KG1 (cell line): ENCODE measurements around the gene RPL10A.
"Not testable (repeated sequence)": the region's sequence is repeated elsewhere in the genome, so short reads cannot be mapped to it uniquely, and the experiment has no call there.

ENCODE experiments used
- DNase-seq: peaks from one replicate; lab custom pipeline; 2025; lab: John Stamatoyannopoulos, UW

RPL10A gene

DNA sequence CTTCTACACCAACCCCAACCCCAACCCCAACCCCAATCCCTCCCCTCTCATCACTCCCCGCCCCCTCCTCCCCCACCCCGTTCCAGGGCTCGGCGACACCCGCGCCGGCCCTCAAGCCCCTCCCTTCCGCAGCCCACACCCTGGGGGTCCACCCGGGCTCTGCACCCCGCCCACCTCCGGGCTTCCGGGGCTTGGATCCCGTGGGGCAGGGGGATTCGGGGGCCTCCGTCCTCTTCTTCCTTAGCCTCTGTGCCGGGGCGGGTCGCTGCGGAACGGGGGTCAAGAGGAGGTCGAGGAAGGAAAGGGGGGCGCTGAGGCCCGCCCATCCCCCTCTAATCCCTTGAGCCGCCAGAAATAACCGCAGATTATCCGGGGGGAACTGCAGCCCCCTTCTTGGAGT, 43.8 kb downstream of the RPL10A start:
- DNase-seq, result no peak

DNA sequence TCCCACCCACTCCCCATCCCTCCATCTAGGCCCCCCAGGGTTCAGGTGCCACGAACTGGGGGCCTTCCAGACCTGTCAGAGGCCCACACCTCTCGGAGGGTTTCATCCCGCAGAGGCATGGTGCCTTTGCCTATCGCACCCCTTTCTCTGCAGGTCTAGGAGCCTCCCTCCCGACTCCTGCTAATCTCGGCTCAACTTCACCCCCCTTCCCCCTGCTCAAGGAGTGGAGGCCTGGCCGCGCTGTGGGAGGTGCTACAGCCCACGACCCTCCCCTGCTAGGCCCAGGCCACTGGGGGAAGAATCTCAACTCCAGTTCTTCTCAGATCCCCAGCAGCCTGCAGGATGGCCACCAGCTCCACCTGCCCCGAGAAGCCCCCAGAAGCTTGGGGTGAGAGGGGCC, 44.5 kb downstream of the RPL10A start, which contains the start of gene TULP1:
Gene TULP1, minus strand, starts transcription at position 157 of the 400 bp plus-strand sequence. Its CDS starts 38 bp downstream, at position 119.
- DNase-seq, result no peak

DNA sequence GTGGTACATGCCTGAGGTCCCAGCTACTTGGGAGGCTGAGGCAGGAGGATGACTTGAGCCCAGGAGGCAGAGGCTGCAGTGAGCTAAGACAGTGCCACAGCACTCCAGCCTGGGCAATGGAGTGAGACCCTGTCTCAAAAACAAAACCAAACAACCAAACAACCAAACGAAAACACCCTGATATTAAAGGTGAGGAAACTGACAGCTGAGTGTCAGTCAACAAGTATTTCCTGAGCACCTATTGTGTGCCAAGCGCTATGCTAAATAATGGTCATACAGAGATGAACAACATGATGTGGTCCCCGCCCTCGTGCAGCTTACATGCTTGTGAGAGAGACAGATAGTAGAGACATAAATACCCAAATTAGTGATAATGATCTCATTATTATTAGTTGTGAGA, 46.4 kb downstream of the RPL10A start:
- no peak for DNase-seq

DNA sequence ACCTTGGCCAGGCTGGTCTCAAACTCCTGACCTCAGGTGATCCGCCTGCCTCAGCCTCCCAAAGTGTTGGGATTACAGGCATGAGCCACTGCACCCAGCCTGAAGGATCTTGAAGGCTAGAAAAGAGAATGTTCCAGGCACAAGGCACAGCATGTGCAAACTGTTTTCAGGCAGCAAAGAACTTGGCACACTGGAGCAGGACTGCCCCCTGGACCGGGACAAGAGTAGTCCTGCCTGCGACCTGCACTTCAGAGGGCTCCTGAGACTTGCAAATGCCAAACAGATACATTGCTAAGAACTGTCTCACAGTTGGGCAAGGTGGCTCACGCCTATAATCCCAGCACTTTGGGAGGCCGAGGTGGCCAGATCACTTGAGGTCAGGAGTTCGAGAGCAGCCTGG, 47.7 kb downstream of the RPL10A start:
- not testable (repeated sequence) for DNase-seq

DNA sequence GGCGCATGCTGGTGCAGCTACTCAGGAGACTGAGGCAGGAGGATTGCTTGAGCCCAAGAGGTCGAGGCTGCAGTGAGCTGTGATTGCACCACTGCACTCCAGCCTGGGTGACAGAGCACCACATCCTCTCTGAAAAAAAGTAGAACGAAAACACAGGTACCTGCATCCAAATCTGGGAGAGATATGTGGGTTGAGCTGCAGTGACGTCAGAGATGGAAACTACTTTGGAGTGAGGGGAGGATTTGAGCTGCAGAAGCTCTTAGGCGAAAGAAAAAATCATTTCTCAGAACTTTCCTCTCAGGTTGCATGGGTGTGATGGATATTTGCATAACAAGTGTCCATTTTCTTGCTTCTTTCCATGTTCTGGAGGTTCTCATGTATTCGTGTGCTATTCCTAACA, 48.5 kb downstream of the RPL10A start:
- DNase-seq, result no peak

DNA sequence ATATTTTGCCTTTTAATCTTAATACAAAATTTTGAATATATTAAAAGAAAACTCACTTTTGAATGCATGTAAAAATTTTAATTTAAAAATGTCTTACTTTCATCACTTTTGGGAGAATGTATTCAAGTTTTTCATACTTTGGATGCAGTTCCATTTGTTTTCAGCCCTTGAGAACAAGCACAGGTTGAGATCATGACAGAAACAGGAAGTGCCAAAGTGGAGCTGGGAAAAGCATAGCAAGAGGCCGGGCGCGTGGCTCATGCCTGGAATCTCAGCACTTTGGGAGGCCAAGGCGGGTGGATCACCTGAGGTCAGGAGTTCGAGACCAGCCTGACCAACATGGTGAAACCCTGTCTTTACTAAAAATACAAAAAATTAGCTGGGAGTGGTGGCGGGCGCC, 49.8 kb downstream of the RPL10A start:
- not testable (repeated sequence) for DNase-seq

DNA sequence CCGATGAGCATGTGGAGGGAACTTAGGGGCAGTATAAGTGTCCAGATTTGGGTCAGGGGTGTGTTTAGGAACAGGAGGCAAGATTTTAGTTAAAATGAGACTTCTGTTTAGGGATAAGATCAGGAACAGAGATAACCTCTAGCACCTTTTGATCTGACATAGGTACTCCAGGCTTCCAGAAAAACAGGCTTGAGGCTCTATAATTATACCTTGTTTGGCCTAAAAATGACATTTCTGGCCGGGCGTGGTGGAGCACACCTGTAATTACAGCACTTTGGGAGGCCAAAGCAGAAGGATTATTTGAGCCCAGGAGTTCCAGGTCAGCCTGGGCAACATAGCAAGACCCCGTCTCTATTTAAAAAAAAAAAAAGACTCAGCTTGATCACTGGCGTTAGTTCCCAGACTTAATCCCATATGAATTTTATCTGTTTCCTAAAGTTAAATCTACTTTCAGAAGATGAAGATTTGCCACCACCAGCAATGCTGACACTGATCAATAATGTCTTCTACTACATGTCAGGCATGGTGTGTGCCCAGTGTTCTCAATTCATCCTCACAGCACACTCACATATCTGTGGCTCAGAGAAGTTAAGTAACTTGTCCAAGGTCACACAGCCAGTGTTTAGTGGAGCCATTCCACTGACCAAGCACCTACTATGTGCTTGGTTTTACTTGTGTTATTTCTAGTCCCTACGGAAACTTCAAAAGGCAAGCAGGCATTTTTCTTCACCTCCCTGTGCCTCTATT, 50.5 kb downstream of the RPL10A start:
- no peak for DNase-seq

DNA sequence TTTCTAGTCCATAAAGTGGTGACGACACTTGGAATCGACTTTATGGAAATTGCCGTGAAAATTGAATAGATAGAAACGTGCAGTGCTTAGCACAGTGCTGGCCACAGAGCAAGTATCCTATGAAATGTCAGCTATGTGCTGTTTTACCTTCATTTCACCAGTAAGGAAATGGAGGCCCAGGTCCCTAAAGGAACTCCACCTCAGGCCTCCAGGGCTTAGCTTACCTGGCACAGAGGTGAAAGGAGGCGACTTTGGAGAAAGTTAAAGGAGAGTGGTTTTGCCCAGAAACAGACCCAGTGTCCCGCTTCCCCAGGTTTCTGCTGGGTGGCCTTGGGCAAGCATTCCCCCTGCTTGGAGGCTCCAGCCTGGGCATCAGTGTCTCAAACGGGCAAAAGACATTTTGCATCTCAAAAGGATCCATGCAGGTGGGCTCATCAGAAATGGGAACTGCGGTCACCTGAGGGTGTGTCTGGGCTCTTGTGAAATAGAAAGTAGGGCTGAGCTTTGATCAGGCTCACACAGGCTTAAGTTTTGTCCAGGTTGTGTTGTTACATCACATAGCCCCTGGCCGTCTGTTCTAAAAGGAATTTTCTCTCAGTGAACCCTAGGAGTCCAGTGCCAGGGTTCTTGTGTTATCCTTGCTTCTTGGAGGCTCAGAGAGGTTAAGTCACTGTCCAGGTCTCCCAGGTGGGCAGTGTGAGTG, 51.3 kb downstream of the RPL10A start:
- DNase-seq, result no peak
